Body of pancreas (tissue), 4 donors: ENCODE results near the gene PDE4D.
"Not testable (repeated sequence)": the region's sequence is repeated elsewhere in the genome, so short reads cannot be mapped to it uniquely, and the experiment has no call there.

Source experiments
- POLR2A ChIP-seq, 3 donors: fragments of 450-650 bp; IDR thresholded peaks; one replicate each; pipeline ENCODE4 v1.6.1; 2016; ENCODE audit warnings: antibody characterized with exemption in 3 of 3, mild to moderate bottlenecking in 2 of 3
- TF ChIP-seq, protein P1 (sequence below), 7 experiments: fragments of 450-650 bp in 4 of 7; fragments of 200-600 bp in 3 of 7; sonication (generic) in 3 of 7; IDR thresholded peaks; one replicate each; pipeline ENCODE4 v1.5.1; 2016 to 2019; ENCODE audit warnings: antibody characterized with exemption in 7 of 7

DNA sequence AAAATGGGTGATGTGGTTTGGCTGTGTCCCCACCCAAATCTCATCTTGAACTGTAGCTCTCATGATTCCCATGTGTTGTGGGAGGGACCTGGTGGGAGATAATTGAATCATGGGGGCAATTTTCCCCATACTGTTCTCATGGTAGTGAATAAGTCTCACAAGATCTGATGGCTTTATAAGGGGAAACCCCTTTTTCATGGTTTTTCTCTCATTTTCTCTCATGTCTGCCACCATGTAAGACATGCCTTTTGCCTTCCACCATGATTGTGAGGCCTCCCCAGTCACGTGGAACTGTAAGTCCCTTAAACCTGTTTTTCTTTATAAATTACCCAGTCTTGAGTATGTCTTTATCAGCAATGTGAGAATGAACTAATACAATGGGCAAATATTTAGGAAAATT, 108.8 kb downstream of the PDE4D start:
- TF ChIP-seq, protein P1, sequence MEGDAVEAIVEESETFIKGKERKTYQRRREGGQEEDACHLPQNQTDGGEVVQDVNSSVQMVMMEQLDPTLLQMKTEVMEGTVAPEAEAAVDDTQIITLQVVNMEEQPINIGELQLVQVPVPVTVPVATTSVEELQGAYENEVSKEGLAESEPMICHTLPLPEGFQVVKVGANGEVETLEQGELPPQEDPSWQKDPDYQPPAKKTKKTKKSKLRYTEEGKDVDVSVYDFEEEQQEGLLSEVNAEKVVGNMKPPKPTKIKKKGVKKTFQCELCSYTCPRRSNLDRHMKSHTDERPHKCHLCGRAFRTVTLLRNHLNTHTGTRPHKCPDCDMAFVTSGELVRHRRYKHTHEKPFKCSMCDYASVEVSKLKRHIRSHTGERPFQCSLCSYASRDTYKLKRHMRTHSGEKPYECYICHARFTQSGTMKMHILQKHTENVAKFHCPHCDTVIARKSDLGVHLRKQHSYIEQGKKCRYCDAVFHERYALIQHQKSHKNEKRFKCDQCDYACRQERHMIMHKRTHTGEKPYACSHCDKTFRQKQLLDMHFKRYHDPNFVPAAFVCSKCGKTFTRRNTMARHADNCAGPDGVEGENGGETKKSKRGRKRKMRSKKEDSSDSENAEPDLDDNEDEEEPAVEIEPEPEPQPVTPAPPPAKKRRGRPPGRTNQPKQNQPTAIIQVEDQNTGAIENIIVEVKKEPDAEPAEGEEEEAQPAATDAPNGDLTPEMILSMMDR (IDR thresholded peaks at IDR 0.05): not testable (repeated sequence)
- TF ChIP-seq POLR2A (IDR thresholded peaks at IDR 0.05): not testable (repeated sequence)
